A549 (cell line): ENCODE measurements around the gene DNHD1. TPM values are rescaled to one million over a fixed set of nuclear protein-coding genes. Genes with fewer than 3 reads are reported as not detected.
A peak's percentile ranks its signal among the peaks of the same experiment; 100 is the strongest.

Experiments
- ATAC-seq, 2 experiments: fragments of 200-7000 bp in 1 of 2; fragments of >200 bp in 1 of 2; cut with Nextera tagmentation in 1 of 2; cut with Tn5 transposase in 1 of 2; 3 replicates each; pipeline versions ENCODE4 v1.8.0 to v1.9.1; 2018 to 2020; ENCODE audit warnings: mild to moderate bottlenecking in 1 of 2, moderate library complexity in 1 of 2
- CTCF ChIA-PET: fragments of 300-600 bp; sonication (Branson Sonifier 250); formaldehyde crosslinking; extraction: SDS; loops from one replicate; lab custom pipeline; 2021; ENCODE audit warnings: antibody characterized with exemption, inconsistent platforms; lab: Yijun Ruan, JAX
- POLR2A ChIA-PET: fragments of 350-600 bp; formaldehyde crosslinking; extraction: SDS; loops from one replicate; lab custom pipeline; 2021; ENCODE audit warnings: antibody characterized with exemption, inconsistent platforms; lab: Yijun Ruan, JAX
- DNase-seq, 2 experiments: peaks; one replicate each; pipeline versions ENCODE4 v3.0.0 to v3.0.0-alpha.2; 2011 to 2016; ENCODE audit warnings: low read depth in 1 of 2, low spot score in 1 of 2
- FAIRE-seq: peaks from 2 replicates; lab custom pipeline; 2011; peaks lifted over from hg19 to GRCh38; lab: Jason Lieb, UNC
- H3K27ac ChIP-seq, 2 experiments: fragments of >200 bp; sonication (Bioruptor Twin); formaldehyde crosslinking; 3 replicates each; pipeline ENCODE4 v1.5.1; 2016 to 2017
- H3K4me1 ChIP-seq: fragments of >200 bp; sonication (Bioruptor Twin); formaldehyde crosslinking; 3 replicates; pipeline ENCODE4 v1.6.1; 2016
- H3K4me2 ChIP-seq: fragments of >200 bp; sonication (Bioruptor Twin); formaldehyde crosslinking; 3 replicates; pipeline ENCODE4 v1.6.1; 2016
- H3K4me3 ChIP-seq: fragments of >200 bp; sonication (Bioruptor Twin); formaldehyde crosslinking; 3 replicates; pipeline ENCODE4 v1.5.1; 2016
- H3K9me3 ChIP-seq: fragments of >200 bp; sonication (Bioruptor Twin); formaldehyde crosslinking; 3 replicates; pipeline ENCODE4 v1.6.1; 2016
- ATOH8 ChIP-seq: fragments of 250-450 bp; sonication (Bioruptor Pico); IDR thresholded peaks from 2 replicates; pipeline ENCODE4 v1.5.0; 2020; ENCODE audit warnings: low read depth, mild to moderate bottlenecking, moderate library complexity
- BCL3 ChIP-seq: fragments of >200 bp; sonication (Bioruptor Twin); formaldehyde crosslinking; IDR thresholded peaks from 3 replicates; pipeline ENCODE4 v1.6.1; 2016
- CEBPB ChIP-seq, 2 experiments: fragments of >200 bp in 1 of 2; sonication (Bioruptor Twin) in 1 of 2; formaldehyde crosslinking in 1 of 2; IDR thresholded peaks; 2 replicates each; pipeline ENCODE4 v1.6.1; 2012 to 2016
- E2F6 ChIP-seq: IDR thresholded peaks from 2 replicates; pipeline ENCODE4 v1.6.1; 2012; ENCODE audit warnings: low read depth, borderline replicate concordance
- EHMT2 ChIP-seq: fragments of 200-600 bp; sonication (generic); IDR thresholded peaks from 2 replicates; pipeline ENCODE4 v1.6.1; 2016; ENCODE audit warnings: antibody characterized with exemption, low read depth, mild to moderate bottlenecking, moderate library complexity
- ELK1 ChIP-seq: fragments of 150-350 bp; IDR thresholded peaks from 2 replicates; pipeline ENCODE4 v1.6.1; 2014; ENCODE audit warnings: low read depth, mild to moderate bottlenecking, low read length
- ESRRA ChIP-seq: fragments of 150-350 bp; IDR thresholded peaks from 2 replicates; pipeline ENCODE4 v1.6.1; 2014; ENCODE audit warnings: mild to moderate bottlenecking, low read length, borderline replicate concordance
- FOSL2 ChIP-seq, 2 experiments: fragments of 450-650 bp in 1 of 2; fragments of >200 bp in 1 of 2; sonication (Bioruptor Twin) in 1 of 2; formaldehyde crosslinking; IDR thresholded peaks; 2 replicates each; pipeline versions ENCODE4 v1.5.0 to v1.6.1; 2016 to 2020; ENCODE audit warnings: mild to moderate bottlenecking in 1 of 2, moderate library complexity in 1 of 2
- HDAC2 ChIP-seq: fragments of 200-600 bp; sonication (generic); IDR thresholded peaks from 2 replicates; pipeline ENCODE4 v1.6.1; 2016
- HMGXB4 ChIP-seq: fragments of 250-450 bp; sonication (Bioruptor Pico); IDR thresholded peaks from 2 replicates; pipeline ENCODE4 v1.5.0; 2021; ENCODE audit warnings: mild to moderate bottlenecking, moderate library complexity, borderline replicate concordance
- JUN ChIP-seq, 2 experiments: fragments of >200 bp; sonication (Bioruptor Twin); formaldehyde crosslinking; IDR thresholded peaks; 2 replicates in 1 of 2; 3 replicates in 1 of 2; pipeline ENCODE4 v1.6.1; 2016 to 2017
- KDM1A ChIP-seq: fragments of 200-600 bp; sonication (generic); IDR thresholded peaks from 2 replicates; pipeline ENCODE4 v1.6.1; 2016; ENCODE audit warnings: low read depth, mild to moderate bottlenecking
- MAFK ChIP-seq: fragments of 450-650 bp; IDR thresholded peaks from 2 replicates; pipeline ENCODE4 v1.6.1; 2014; ENCODE audit not compliant: partially characterized antibody
- PBX3 ChIP-seq: IDR thresholded peaks from 2 replicates; pipeline ENCODE4 v1.6.1; 2012
- POLR2A ChIP-seq: IDR thresholded peaks from 2 replicates; pipeline ENCODE4 v1.6.1; 2012; ENCODE audit warnings: mild to moderate bottlenecking, low read length
- REST ChIP-seq: fragments of 200-600 bp; sonication (generic); IDR thresholded peaks from 2 replicates; pipeline ENCODE4 v1.6.1; 2016; ENCODE audit warnings: antibody characterized with exemption, mild to moderate bottlenecking, moderate library complexity
- ZC3H11A ChIP-seq: fragments of 450-650 bp; IDR thresholded peaks from 2 replicates; pipeline ENCODE4 v1.6.1; 2014; ENCODE audit warnings: antibody characterized with exemption, mild to moderate bottlenecking
- WGBS: methylation state at CpG from one replicate; pipeline ENCODE4 v1.1.6; 2017; ENCODE audit errors: missing lambda C conversion rate; 5-methylcytosine and 5-hydroxymethylcytosine counted together
- polyA plus RNA-seq, 4 experiments: library from polyadenylated mRNA; depleted of rRNA in 3 of 4; stranded (reverse); fragments of >200 nt; fragmentation: RNase III in 1 of 4; extraction: RNeasy Plus Mini Kit Qiagen cat#74134 plus additional on column Dnase treatment in 1 of 4; gene quantifications; 2 replicates in 3 of 4; 3 replicates in 1 of 4; pipeline ENCODE4 v1.2.3, GENCODE V29; 2011 to 2017

DNHD1 gene
- polyA plus RNA-seq, 2 of the 4 experiments (the other 2 are of a cell fraction): 6.8 to 8.6 TPM

- Histone ChIP-seq H3K4me3 (no peak overlapping the region), H3K27ac (no peak overlapping the region), H3K9me3 (no peaks in the 10 kb centered on the region), H3K4me1 (peaks cover 7% of the 10 kb centered on the region; the same call in 1 of the 3 replicates), H3K4me2 (peak overlapping the region; percentile 5; the same call in 2 of the 3 replicates)
- peak; percentile 55 to 72; a peak in 5 of 6 replicates for ATAC-seq
- DNase-seq: peak in 1 of 2 experiments; percentile 31
- FAIRE-seq: no peak
- TF ChIP-seq CEBPB (IDR thresholded peaks at IDR 0.05): no peak
- no peak for TF ChIP-seq FOSL2 (IDR thresholded peaks at IDR 0.05)
- peak; percentile 44; the same call in 1 of the 2 replicates for TF ChIP-seq FOSL2 (CRISPR knock-in tag; IDR thresholded peaks at IDR 0.05)
- 2% methylated on average over 1 of the region's 1 CpG for WGBS
- ChIA-PET POLR2A (interaction anchor here (0.6 kb wide), 1 partner anchor 136 kb away, joined by 3 read pairs; no protein-coding TSS in a partner anchor), CTCF (interaction anchor here (1.2 to 2.6 kb wide), 2 partner anchors 8 to 18 kb away, joined by 3 to 9 read pairs; no protein-coding TSS in a partner anchor)
Measured at GRCh38 chr11:6523253-6523652, 26.2 kb downstream of the DNHD1 start.

GRCh38 chr11:6526411-6527135 lies 29.5 kb downstream of the DNHD1 start:
- Histone ChIP-seq H3K27ac (no peak overlapping the region), H3K4me1 (peaks cover 7% of the 10 kb centered on the region; the same call in 1 of the 3 replicates), H3K4me3 (no peak overlapping the region), H3K9me3 (no peaks in the 10 kb centered on the region), H3K4me2 (no peak overlapping the region)
- WGBS: 88% methylated on average over 3 of the region's 3 CpGs
- TF ChIP-seq HDAC2: no peak
- no peak for TF ChIP-seq MAFK
- TF ChIP-seq BCL3: no peak
- no peak for TF ChIP-seq EHMT2
- no peak for TF ChIP-seq FOSL2 (IDR thresholded peaks at IDR 0.05)
- TF ChIP-seq FOSL2 (CRISPR knock-in tag; IDR thresholded peaks at IDR 0.05): no peak
- no peak for TF ChIP-seq POLR2A
- no peak for TF ChIP-seq ESRRA
- no peak for TF ChIP-seq REST
- TF ChIP-seq KDM1A: no peak
- no peak for TF ChIP-seq JUN (IDR thresholded peaks at IDR 0.05)
- TF ChIP-seq PBX3: no peak
- TF ChIP-seq HMGXB4 (CRISPR knock-in tag): no peak
- TF ChIP-seq E2F6: no peak
- no peak for TF ChIP-seq ELK1
- no peak for TF ChIP-seq ZC3H11A
- no peak for TF ChIP-seq ATOH8
- FAIRE-seq: no peak
- ChIA-PET POLR2A (no interaction called here), CTCF (no interaction called here)
- ATAC-seq: no peak
- no peak for DNase-seq
